GM12875 (cell line): ENCODE results near the gene CYP27C1.

Source experiments
- H3K4me3 ChIP-seq: one replicate; pipeline ENCODE4 v1.5.1; 2011; ENCODE audit warnings: low read depth, low read length, control low read depth
- CTCF ChIP-seq: IDR thresholded peaks from 2 replicates; pipeline ENCODE4 v1.5.1; 2011; ENCODE audit warnings: low read depth, mild to moderate bottlenecking, control low read depth, inconsistent platforms, low read length, moderate library complexity, borderline replicate concordance; ENCODE audit not compliant: insufficient read depth

The CYP27C1 gene

GRCh38 chr2:127138281-127138680 lies 81.8 kb downstream of the CYP27C1 start:
- H3K4me3 ChIP-seq = no peak overlapping the region
- TF ChIP-seq CTCF = no peak

DNA sequence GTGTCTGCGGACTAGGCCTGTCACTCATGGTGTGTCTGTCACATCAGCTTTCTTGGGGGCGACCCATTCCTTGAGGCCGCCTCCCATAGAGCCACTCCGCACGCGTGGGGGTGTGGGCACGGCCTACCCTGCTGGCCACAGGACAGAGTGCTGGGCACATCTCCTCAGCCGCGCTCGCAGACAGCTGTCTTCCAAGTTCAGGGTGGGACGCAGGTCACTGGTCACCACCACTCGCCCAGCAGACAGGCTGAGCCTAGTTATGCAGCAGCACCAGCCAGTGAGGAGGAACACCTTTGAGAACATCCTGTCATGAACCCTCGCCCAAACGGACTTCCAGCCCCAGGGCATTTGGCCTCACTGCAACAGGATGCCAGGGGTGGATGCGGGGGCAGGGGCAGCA lies 82.4 kb downstream of the CYP27C1 start:
- no peak overlapping the region for H3K4me3 ChIP-seq
- TF ChIP-seq CTCF = no peak

DNA sequence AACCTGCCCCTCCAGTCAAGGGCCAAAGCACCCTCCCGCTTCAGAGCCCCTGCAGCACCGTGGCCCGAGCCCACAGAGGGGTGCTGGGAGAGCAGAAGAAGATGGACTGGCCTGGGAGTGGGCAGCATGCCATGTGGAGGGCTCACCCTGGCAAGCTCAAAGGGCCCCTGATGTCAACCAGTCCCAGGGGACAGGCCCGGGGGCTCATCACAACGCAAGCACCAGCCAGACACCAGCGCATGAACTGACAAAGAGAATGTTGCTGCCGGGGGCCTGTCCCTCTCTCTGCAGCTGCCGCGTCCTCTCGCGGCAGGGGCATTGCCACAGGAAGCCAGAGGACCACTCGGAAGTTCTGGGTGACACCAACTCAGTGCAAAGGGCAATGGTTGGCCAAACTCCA lies 82.9 kb downstream of the CYP27C1 start:
- H3K4me3 ChIP-seq = no peak overlapping the region
- no peak for TF ChIP-seq CTCF

DNA sequence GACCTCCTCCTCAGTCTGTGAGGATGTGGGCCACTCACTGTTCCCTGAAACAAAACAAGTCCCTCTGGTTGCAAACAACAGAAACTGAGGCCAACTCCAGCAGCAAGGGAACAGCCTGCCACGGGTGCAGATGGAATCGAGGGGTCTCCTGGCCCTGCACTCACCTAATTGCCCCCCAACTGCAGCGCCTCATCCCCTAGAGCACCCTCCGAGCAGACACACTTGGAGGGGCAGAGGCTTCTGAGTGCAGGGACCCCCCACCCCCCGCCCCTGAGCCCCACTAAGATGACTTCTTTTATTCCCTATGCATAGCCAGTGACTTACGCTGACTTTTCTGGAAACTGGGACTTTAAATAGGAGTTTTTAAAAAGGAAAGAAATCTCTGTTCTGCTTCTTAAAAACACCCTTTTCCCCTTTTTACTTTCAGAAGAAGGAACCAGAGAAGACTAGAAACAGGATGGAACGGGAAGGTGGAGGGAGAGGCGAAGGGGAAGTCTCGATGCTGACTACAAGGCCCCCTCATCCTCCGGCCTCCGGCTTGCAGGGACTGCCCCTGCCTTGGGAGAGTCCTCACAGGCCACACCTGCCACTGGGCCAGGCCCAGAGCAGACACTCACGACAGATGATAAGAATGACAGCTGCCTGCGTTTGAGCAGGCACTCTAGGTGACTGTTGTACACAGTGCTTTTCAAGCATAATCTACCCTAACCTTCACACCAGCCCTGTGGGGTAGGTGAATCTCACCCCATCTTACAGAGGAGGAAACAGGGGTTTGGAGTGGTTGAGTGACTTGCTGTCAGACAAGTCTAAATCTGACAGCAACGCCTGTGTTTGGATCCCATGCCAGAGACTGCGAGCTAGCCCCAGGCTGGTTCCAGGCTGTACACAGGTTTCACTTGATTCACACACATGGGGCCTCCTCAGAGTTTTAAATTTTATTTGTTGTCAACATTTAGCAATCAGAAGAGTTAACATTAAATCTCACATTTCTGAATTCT lies 85.0 kb downstream of the CYP27C1 start:
- no peak overlapping the region for H3K4me3 ChIP-seq
- TF ChIP-seq CTCF = no peak

- no peak overlapping the region for H3K4me3 ChIP-seq
- TF ChIP-seq CTCF = no peak
These were observed 85.9 kb downstream of the CYP27C1 start for GRCh38 chr2:127134235-127134634.
